PC-9 (cell line): ENCODE data around the gene UGT1A10.

Experiments used
- CTCF ChIP-seq: fragments of 200-600 bp; sonication (generic); conservative IDR thresholded peaks from 2 replicates; pipeline ENCODE4 v1.6.1; 2017; ENCODE audit warnings: mixed run types, antibody characterized with exemption, mild to moderate bottlenecking, moderate library complexity
- EZH2 ChIP-seq: fragments of 200-600 bp; sonication (generic); IDR thresholded peaks from 2 replicates; pipeline ENCODE4 v1.8.0; 2017; ENCODE audit warnings: antibody characterized with exemption, low read depth

- TF ChIP-seq CTCF (no peak), EZH2 (no peak)
Measured at GRCh38 chr2:233799716-233800115, 163.5 kb downstream of the UGT1A10 start.
